K562 treated with DMSO at 1 percent for 4 hours (cell line): ENCODE measurements around the gene CFAP206. TPM values are rescaled to one million over a fixed set of nuclear protein-coding genes. Genes with fewer than 3 reads are reported as not detected.

Source experiments
- total RNA-seq: library from RNA; unstranded; fragments of 300-600 nt; gene quantifications from 2 replicates; pipeline ENCODE4 v1.2.3, GENCODE V29; 2022; ENCODE audit not compliant: insufficient read depth

Gene CFAP206
- not detected in 2 replicates for total RNA-seq

GRCh38 chr6:87407901-87408720, at the start of gene CFAP206:
TSS of gene CFAP206 (plus strand) at chr6:87407972. CDS start at chr6:87409840, 1,868 bp downstream.

GRCh38 chr6:87472525-87473418, 65.0 kb downstream of the CFAP206 start, which contains the start of gene SLC35A1:
TSS of gene SLC35A1 (plus strand) at chr6:87472974. CDS start at chr6:87473004, 30 bp downstream.

Other genes with a start within 250 kb of the CFAP206 start
- gene SMIM8, start 85.4 kb upstream of the CFAP206 start, total RNA-seq: 2.3 and 2.9 TPM in 2 replicates
- 0.53 TPM in 1 of 2 replicates, not detected in the other for gene GJB7, start 78.7 kb upstream of the CFAP206 start, total RNA-seq
- gene C6orf163, start 63.2 kb upstream of the CFAP206 start, total RNA-seq: 0.61 and 1.7 TPM in 2 replicates
- gene SLC35A1, start 65.0 kb downstream of the CFAP206 start, total RNA-seq: 9.1 and 9.4 TPM in 2 replicates
- gene RARS2, start 182.0 kb downstream of the CFAP206 start, total RNA-seq: 21.6 and 25.9 TPM in 2 replicates
- gene ORC3, start 182.2 kb downstream of the CFAP206 start, total RNA-seq: 14.6 and 18.8 TPM in 2 replicates